Measurements from ENCODE around the gene SLC25A4.
"Not testable (repeated sequence)": the region's sequence is repeated elsewhere in the genome, so short reads cannot be mapped to it uniquely, and the experiment has no call there.

GRCh38 chr4:185107574-185107973 lies 35.5 kb upstream of the SLC25A4 start:
- TF ChIP-seq, protein P1, sequence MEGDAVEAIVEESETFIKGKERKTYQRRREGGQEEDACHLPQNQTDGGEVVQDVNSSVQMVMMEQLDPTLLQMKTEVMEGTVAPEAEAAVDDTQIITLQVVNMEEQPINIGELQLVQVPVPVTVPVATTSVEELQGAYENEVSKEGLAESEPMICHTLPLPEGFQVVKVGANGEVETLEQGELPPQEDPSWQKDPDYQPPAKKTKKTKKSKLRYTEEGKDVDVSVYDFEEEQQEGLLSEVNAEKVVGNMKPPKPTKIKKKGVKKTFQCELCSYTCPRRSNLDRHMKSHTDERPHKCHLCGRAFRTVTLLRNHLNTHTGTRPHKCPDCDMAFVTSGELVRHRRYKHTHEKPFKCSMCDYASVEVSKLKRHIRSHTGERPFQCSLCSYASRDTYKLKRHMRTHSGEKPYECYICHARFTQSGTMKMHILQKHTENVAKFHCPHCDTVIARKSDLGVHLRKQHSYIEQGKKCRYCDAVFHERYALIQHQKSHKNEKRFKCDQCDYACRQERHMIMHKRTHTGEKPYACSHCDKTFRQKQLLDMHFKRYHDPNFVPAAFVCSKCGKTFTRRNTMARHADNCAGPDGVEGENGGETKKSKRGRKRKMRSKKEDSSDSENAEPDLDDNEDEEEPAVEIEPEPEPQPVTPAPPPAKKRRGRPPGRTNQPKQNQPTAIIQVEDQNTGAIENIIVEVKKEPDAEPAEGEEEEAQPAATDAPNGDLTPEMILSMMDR (IDR thresholded peaks at IDR 0.05; ENCODE audit: low read depth, low read length, poor library complexity, severe bottlenecking), result not testable (repeated sequence)
- not testable (repeated sequence) for TF ChIP-seq EZH2phosphoT487 (IDR thresholded peaks at IDR 0.05; ENCODE audit: borderline replicate concordance, low read length)

Data from DOHH2 (cell line).